OCI-LY7 (cell line): ENCODE measurements around the gene RAB5IF. TPM values are rescaled to one million over a fixed set of nuclear protein-coding genes. Genes with fewer than 3 reads are reported as not detected.
"Not testable (repeated sequence)": the region's sequence is repeated elsewhere in the genome, so short reads cannot be mapped to it uniquely, and the experiment has no call there.

Source experiments
- BruUV-seq: library from RNA; stranded (reverse); fragments of 400-500 nt; replicated peaks from 2 replicates; lab custom pipeline; 2021; lab: Mats Ljungman, UMichigan
- CTCF ChIA-PET: fragments of 300-600 bp; sonication (Branson Sonifier 250); formaldehyde crosslinking; loops from one replicate; lab custom pipeline; 2022; ENCODE audit warnings: antibody characterized with exemption; ENCODE audit not compliant: unreplicated experiment; lab: Charles Lee
- POLR2A ChIA-PET: fragments of 300-600 bp; sonication (Branson Sonifier 250); formaldehyde crosslinking; loops from one replicate; lab custom pipeline; 2022; ENCODE audit warnings: antibody characterized with exemption; lab: Charles Lee
- DNase-seq: peaks from one replicate; pipeline ENCODE4 v3.0.0-alpha.2; 2015; ENCODE audit warnings: low spot score
- H2AFZ ChIP-seq: fragments of 200-600 bp; sonication (generic), shearing (Covaris generic); 2 replicates; pipeline ENCODE4 v1.6.1; 2014; ENCODE audit warnings: mild to moderate bottlenecking, antibody characterized with exemption, low read length, moderate library complexity
- H3K27ac ChIP-seq: fragments of 200-600 bp; sonication (generic); 2 replicates; pipeline ENCODE4 v1.5.1; 2014; ENCODE audit warnings: mixed run types, low read depth, mild to moderate bottlenecking, moderate library complexity, low read length, inconsistent platforms; ENCODE audit not compliant: poor library complexity, severe bottlenecking
- H3K36me3 ChIP-seq: fragments of 200-600 bp; sonication (generic); 2 replicates; pipeline ENCODE4 v1.6.1; 2014; ENCODE audit warnings: mild to moderate bottlenecking, antibody characterized with exemption, low read length, moderate library complexity, mixed read lengths; ENCODE audit not compliant: insufficient read depth
- H3K4me1 ChIP-seq: fragments of 200-600 bp; sonication (generic); 2 replicates; pipeline ENCODE4 v1.5.1; 2014; ENCODE audit warnings: mild to moderate bottlenecking, low read length; ENCODE audit not compliant: insufficient read depth, poor library complexity, severe bottlenecking
- H3K4me2 ChIP-seq: fragments of 200-600 bp; sonication (generic); 2 replicates; pipeline ENCODE4 v1.6.1; 2014; ENCODE audit warnings: mild to moderate bottlenecking, low read length
- H3K4me3 ChIP-seq: fragments of 200-600 bp; sonication (generic); 2 replicates; pipeline ENCODE4 v1.5.1; 2014; ENCODE audit warnings: mild to moderate bottlenecking, low read depth, low read length; ENCODE audit not compliant: poor library complexity, severe bottlenecking
- H3K79me2 ChIP-seq: fragments of 200-600 bp; sonication (generic); 2 replicates; pipeline ENCODE4 v1.6.1; 2016; ENCODE audit warnings: low read depth, mild to moderate bottlenecking, low read length, moderate library complexity, mixed read lengths; ENCODE audit not compliant: insufficient read depth
- H3K9me2 ChIP-seq: fragments of 200-600 bp; sonication (generic); 2 replicates; pipeline ENCODE4 v1.6.1; 2016; ENCODE audit warnings: mild to moderate bottlenecking, low read length, mixed read lengths; ENCODE audit not compliant: insufficient read depth
- H3K9me3 ChIP-seq: fragments of 200-600 bp; sonication (generic); 2 replicates; pipeline ENCODE4 v1.6.1; 2014; ENCODE audit warnings: mild to moderate bottlenecking, mixed run types, low read length, mixed read lengths
- H4K20me1 ChIP-seq: fragments of 200-600 bp; sonication (generic); 2 replicates; pipeline ENCODE4 v1.6.1; 2014; ENCODE audit warnings: mild to moderate bottlenecking, antibody characterized with exemption, low read length, moderate library complexity, mixed read lengths; ENCODE audit not compliant: insufficient read depth
- CTCF ChIP-seq: fragments of 200-600 bp; sonication (generic); conservative IDR thresholded peaks from 2 replicates; pipeline ENCODE4 v1.5.1; 2014; ENCODE audit warnings: mild to moderate bottlenecking, antibody characterized with exemption, low read length, moderate library complexity, mixed read lengths
- EZH2phosphoT487 ChIP-seq: fragments of 200-600 bp; sonication (generic); IDR thresholded peaks from 2 replicates; pipeline ENCODE4 v1.6.1; 2018; ENCODE audit warnings: low read depth, borderline replicate concordance, mild to moderate bottlenecking, mixed run types, antibody characterized with exemption, low read length, moderate library complexity, mixed read lengths
- intact Hi-C: fragments of 100-400 bp; cut with micrococcal nuclease; formaldehyde crosslinking; loops from one replicate; pipeline ENCODE4 v1.10.0; 2022; ENCODE audit not compliant: unreplicated experiment
- total RNA-seq, 2 experiments: library from RNA; depleted of rRNA in 1 of 2; stranded (reverse); fragments of >200 nt in 1 of 2; shearing (Covaris generic) in 1 of 2; gene quantifications; 2 replicates each; pipeline ENCODE4 v1.2.3, GENCODE V29; 2014 to 2022

The RAB5IF gene
- total RNA-seq, 2 experiments from 2014 or later, result 66.6 to 94.8 TPM

- Histone ChIP-seq H3K79me2 (peaks cover 32% of the 10 kb centered on the region), H3K4me1 (peaks cover 41% of the 10 kb centered on the region), H3K36me3 (peaks cover 48% of the 10 kb centered on the region), H3K9me3 (no peaks in the 10 kb centered on the region), H3K27ac (peak overlapping the region; percentile 72), H3K4me3 (peak overlapping the region; percentile 99), H2AFZ (peak overlapping the region; percentile 47; the same call in 1 of the 2 replicates), H4K20me1 (peaks cover 20% of the 10 kb centered on the region; the same call in 1 of the 2 replicates), H3K9me2 (no peaks in the 10 kb centered on the region), H3K4me2 (peak overlapping the region; percentile 93)
- DNase-seq, result peak; percentile 17
- POLR2A ChIA-PET, result interaction anchor here (0.6 to 1.2 kb wide), 3 partner anchors 39 to 627 kb away, joined by 3 to 5 read pairs (median 3); no protein-coding TSS in a partner anchor
- BruUV-seq, result no TSS peak
- intact Hi-C loops, result loop anchor here (5.0 kb wide), 1 partner anchor 144 kb away; no protein-coding TSS in a partner anchor
- TF ChIP-seq CTCF (no peak), EZH2phosphoT487 (no peak)
- CTCF ChIA-PET, result interaction anchor here (0.5 to 2.7 kb wide), 4 partner anchors 11 to 140 kb away, joined by 3 to 10 read pairs (median 4); no protein-coding TSS in a partner anchor
These were observed 833 bp downstream of the RAB5IF start for GRCh38 chr20:36606158-36607066.

- no peak overlapping the region for H3K27ac ChIP-seq
- H3K4me3 ChIP-seq, result peak overlapping the region; percentile 99
- peaks cover 20% of the 10 kb centered on the region; the same call in 1 of the 2 replicates for H4K20me1 ChIP-seq
- ChIA-PET POLR2A (interaction anchor here (0.7 kb wide), 1 partner anchor 12 kb away, joined by 3 read pairs; no protein-coding TSS in a partner anchor), CTCF (no interaction called here)
- H3K9me3 ChIP-seq, result no peaks in the 10 kb centered on the region
- peaks cover 62% of the 10 kb centered on the region for H3K36me3 ChIP-seq
- no peak for DNase-seq
- intact Hi-C loops, result loop anchor here (5.0 kb wide), 1 partner anchor 145 kb away; no protein-coding TSS in a partner anchor
- peaks cover 37% of the 10 kb centered on the region for H3K4me1 ChIP-seq
- H3K79me2 ChIP-seq, result peaks cover 32% of the 10 kb centered on the region
- peak overlapping the region; percentile 93 for H3K4me2 ChIP-seq
- H3K9me2 ChIP-seq, result no peaks in the 10 kb centered on the region
- TF ChIP-seq EZH2phosphoT487 (no peak), CTCF (no peak)
- BruUV-seq, result no TSS peak
- H2AFZ ChIP-seq, result no peak overlapping the region
These were observed 2.2 kb downstream of the RAB5IF start for GRCh38 chr20:36607586-36608387.

- CTCF ChIA-PET, H3K9me3 ChIP-seq, H3K4me3 ChIP-seq, H3K9me2 ChIP-seq, DNase-seq, H3K27ac ChIP-seq, BruUV-seq, H3K4me2 ChIP-seq, H2AFZ ChIP-seq: not testable (repeated sequence)
- peaks cover 34% of the 10 kb centered on the region for H3K4me1 ChIP-seq
- peaks cover 32% of the 10 kb centered on the region for H3K79me2 ChIP-seq
- intact Hi-C loops, result loop anchor here (5.0 kb wide), 1 partner anchor 146 kb away; no protein-coding TSS in a partner anchor
- H4K20me1 ChIP-seq, result peaks cover 20% of the 10 kb centered on the region; the same call in 1 of the 2 replicates
- POLR2A ChIA-PET, result interaction anchor here (0.7 kb wide), 2 partner anchors 13 to 153 kb away, joined by 3 to 10 read pairs; no protein-coding TSS in a partner anchor
- H3K36me3 ChIP-seq, result peaks cover 68% of the 10 kb centered on the region
These were observed 2.8 kb downstream of the RAB5IF start for GRCh38 chr20:36608388-36608728.
